Type B pancreatic cell (in vitro differentiated cells): Measurements from ENCODE around the gene RNASE1. TPM values are rescaled to one million over a fixed set of nuclear protein-coding genes. Genes with fewer than 3 reads are reported as not detected.
A peak's percentile ranks its signal among the peaks of the same experiment; 100 is the strongest.

Experiments
- DNase-seq: peaks from one replicate; pipeline ENCODE4 v3.0.0; 2021; ENCODE audit warnings: mixed read lengths; ENCODE audit not compliant: unreplicated experiment; ENCODE audit errors: extremely low spot score
- H3K27ac Mint-ChIP-seq: 2 replicates; pipeline ENCODE4 v1.8.0; 2021; ENCODE audit warnings: mild to moderate bottlenecking, mixed read lengths
- H3K27me3 Mint-ChIP-seq: 2 replicates; pipeline ENCODE4 v1.8.0; 2021; ENCODE audit warnings: mixed read lengths
- H3K36me3 Mint-ChIP-seq: 2 replicates; pipeline ENCODE4 v1.8.0; 2021; ENCODE audit warnings: mixed read lengths
- H3K4me1 Mint-ChIP-seq: one replicate; pipeline ENCODE4 v1.8.0; 2021; ENCODE audit warnings: mixed read lengths; ENCODE audit not compliant: unreplicated experiment
- H3K4me3 Mint-ChIP-seq: 2 replicates; pipeline ENCODE4 v1.8.0; 2021; ENCODE audit warnings: mild to moderate bottlenecking, mixed read lengths
- H3K9me3 Mint-ChIP-seq: 2 replicates; pipeline ENCODE4 v1.8.0; 2021; ENCODE audit warnings: mixed read lengths
- CTCF ChIP-seq: fragments of 200-600 bp; sonication (generic); conservative IDR thresholded peaks from 2 replicates; pipeline ENCODE4 v1.5.0; 2021; ENCODE audit warnings: antibody characterized with exemption, mild to moderate bottlenecking
- total RNA-seq: library from RNA; stranded (reverse); gene quantifications from 2 replicates; pipeline ENCODE4 v1.2.1, GENCODE V29; 2021; ENCODE audit warnings: low replicate concordance

RNASE1 gene
- total RNA-seq, 1 donor from 2014 or later: 476 TPM

- DNase-seq: no peak
- no peaks in the 10 kb centered on the region for H3K4me1 Mint-ChIP-seq
Observed at GRCh38 chr14:20757965-20758364, 44.7 kb downstream of the RNASE1 start.

DNA sequence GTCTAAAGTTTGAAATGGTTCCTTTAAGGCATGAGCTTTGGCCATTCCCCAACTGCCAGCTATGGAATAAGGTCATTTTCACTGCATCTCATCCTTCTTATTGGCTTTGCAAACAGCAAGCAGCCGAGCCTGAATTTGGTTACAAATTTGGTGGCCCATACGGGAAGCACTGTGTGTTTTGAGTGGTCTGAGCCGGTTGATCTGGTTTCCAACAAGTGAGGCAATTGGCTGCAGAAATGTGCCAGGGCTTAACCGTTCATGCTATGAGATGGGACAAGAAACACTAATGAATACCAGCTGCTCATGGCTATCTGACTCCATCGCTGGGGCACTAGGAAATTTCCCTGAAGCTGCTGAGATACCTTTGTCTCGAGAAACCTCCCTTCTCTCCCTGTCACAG lies 47.6 kb downstream of the RNASE1 start:
- Mint-ChIP-seq H3K4me1 (no peaks in the 10 kb centered on the region), H3K9me3 (peaks cover 10% of the 10 kb centered on the region), H3K27ac (no peak overlapping the region), H3K4me3 (no peak overlapping the region), H3K36me3 (peaks cover 4% of the 10 kb centered on the region), H3K27me3 (no peaks in the 10 kb centered on the region)
- TF ChIP-seq CTCF: no peak
- DNase-seq: no peak

More at GRCh38 chr14:20757965-20758364, 44.7 kb downstream of the RNASE1 start:
- no peak overlapping the region for H3K27ac Mint-ChIP-seq
- no peak overlapping the region for H3K4me3 Mint-ChIP-seq
- H3K36me3 Mint-ChIP-seq: no peaks in the 10 kb centered on the region
- H3K9me3 Mint-ChIP-seq: no peaks in the 10 kb centered on the region
- TF ChIP-seq CTCF: no peak
- H3K27me3 Mint-ChIP-seq: no peaks in the 10 kb centered on the region

DNA sequence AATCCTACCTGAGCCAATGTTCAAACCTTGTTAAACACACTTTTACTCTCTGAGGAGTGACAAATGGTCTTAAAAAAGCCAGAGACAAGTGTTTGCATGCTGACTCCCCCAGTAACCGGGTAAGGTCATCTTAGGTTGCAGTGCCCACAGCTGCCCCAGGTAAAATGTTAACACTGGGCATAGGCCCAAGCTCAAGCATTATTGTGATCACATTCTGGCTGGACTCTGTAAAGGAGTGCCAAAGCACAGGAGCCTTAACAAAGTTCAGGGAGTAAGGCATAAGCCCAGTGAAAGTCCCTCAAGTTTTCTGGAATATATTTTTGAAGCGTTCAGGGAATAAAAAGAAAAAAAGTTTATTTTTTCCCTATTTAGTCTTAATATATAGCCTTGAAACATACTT lies 48.3 kb downstream of the RNASE1 start:
- peaks cover 11% of the 10 kb centered on the region for H3K9me3 Mint-ChIP-seq
- DNase-seq: no peak
- peaks cover 4% of the 10 kb centered on the region for H3K36me3 Mint-ChIP-seq
- no peaks in the 10 kb centered on the region for H3K4me1 Mint-ChIP-seq
- H3K27me3 Mint-ChIP-seq: no peaks in the 10 kb centered on the region
- no peak for TF ChIP-seq CTCF
- no peak overlapping the region for H3K27ac Mint-ChIP-seq
- no peak overlapping the region for H3K4me3 Mint-ChIP-seq

GRCh38 chr14:20751963-20752562 lies 50.6 kb downstream of the RNASE1 start:
- Mint-ChIP-seq H3K9me3 (peaks cover 11% of the 10 kb centered on the region), H3K27me3 (no peaks in the 10 kb centered on the region), H3K27ac (peak overlapping the region; percentile 65), H3K4me3 (no peak overlapping the region), H3K4me1 (no peaks in the 10 kb centered on the region), H3K36me3 (peaks cover 7% of the 10 kb centered on the region)
- TF ChIP-seq CTCF: no peak
- no peak for DNase-seq

Other genes starting within 250 kb of the RNASE1 start
- gene RNASE9, start 241.8 kb downstream of the RNASE1 start, total RNA-seq: not detected in 2 replicates
- gene RNASE11, start 214.8 kb downstream of the RNASE1 start, total RNA-seq: not detected in 2 replicates
- gene RNASE12, start 211.5 kb downstream of the RNASE1 start, total RNA-seq: not detected in 2 replicates
- gene OR6S1, start 161.2 kb downstream of the RNASE1 start, total RNA-seq: not detected in 2 replicates
- 10.5 and 19.3 TPM in 2 replicates for gene RNASE4, start 118.3 kb downstream of the RNASE1 start, total RNA-seq
- 24.5 and 43.0 TPM in 2 replicates for gene ANG, start 114.1 kb downstream of the RNASE1 start, total RNA-seq
- gene EDDM3A, start 57.0 kb downstream of the RNASE1 start, total RNA-seq: not detected in 2 replicates
- gene EDDM3B, start 34.4 kb downstream of the RNASE1 start, total RNA-seq: not detected in 2 replicates
- gene RNASE6, start 21.6 kb downstream of the RNASE1 start, total RNA-seq: 0.97 and 1.1 TPM in 2 replicates
- not detected in 2 replicates for gene RNASE3, start 88.5 kb upstream of the RNASE1 start, total RNA-seq
- gene RNASE2, start 152.6 kb upstream of the RNASE1 start, total RNA-seq: not detected in 2 replicates
- gene METTL17, start 187.1 kb upstream of the RNASE1 start, total RNA-seq: 59.7 and 88.1 TPM in 2 replicates
- gene SLC39A2, start 196.4 kb upstream of the RNASE1 start, total RNA-seq: 4.5 and 14.2 TPM in 2 replicates
- 150 and 214 TPM in 2 replicates for gene NDRG2, start 222.2 kb upstream of the RNASE1 start, total RNA-seq
- not detected in 2 replicates for gene TPPP2, start 227.4 kb upstream of the RNASE1 start, total RNA-seq
- gene RNASE13, start 232.0 kb upstream of the RNASE1 start, total RNA-seq: not detected in 2 replicates
- 0.55 TPM in 1 of 2 replicates, not detected in the other for gene RNASE7, start 239.5 kb upstream of the RNASE1 start, total RNA-seq